NCI-H2227 treated with DMSO at 0.1 percent for 48 hours (cell line): Measurements from ENCODE around the gene INKA2.

Experiments
- DNase-seq: peaks from one replicate; lab custom pipeline; 2025; lab: John Stamatoyannopoulos, UW

INKA2 gene

DNA sequence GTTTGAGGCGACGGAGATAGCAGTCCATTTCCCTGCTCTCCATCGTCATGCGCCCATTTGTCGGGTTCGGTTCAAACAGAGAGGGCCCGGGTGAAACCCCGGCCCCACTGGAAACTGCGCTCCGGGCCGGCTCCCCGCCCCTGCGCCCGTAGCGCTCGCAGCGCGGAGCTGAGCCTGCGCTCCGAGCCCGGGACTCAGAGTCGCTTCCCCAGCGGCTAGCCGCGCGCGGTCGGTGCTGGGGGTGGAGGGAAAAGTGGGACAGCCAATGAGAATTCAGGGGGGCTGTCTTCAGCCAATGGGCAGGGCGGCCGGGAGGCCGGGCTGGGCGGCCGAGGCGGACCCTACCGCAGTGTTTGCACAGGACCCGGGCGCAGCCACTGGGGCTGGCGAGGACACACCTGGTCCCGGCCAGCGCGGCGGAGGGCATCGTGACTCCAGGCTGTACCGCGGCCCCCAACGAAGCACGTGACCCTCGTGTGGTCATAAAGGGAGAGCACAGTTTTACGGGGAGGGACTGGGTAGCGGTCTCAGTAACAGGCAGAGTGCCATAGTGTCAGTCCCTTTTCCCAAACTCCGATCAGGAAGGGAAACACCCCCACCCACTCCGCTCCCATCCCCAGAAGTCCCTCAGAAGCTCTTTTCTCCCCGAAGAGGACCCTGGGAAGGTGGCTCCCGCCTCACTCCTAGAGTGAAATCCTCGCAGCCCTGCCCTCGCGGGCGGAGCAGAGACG is at the start of gene INKA2:
TSS of gene INKA2 (minus strand) at position 202 of the 731 bp plus-strand sequence. CDS start at position 49, 153 bp downstream.
- DNase-seq, result peak; percentile 88

DNA sequence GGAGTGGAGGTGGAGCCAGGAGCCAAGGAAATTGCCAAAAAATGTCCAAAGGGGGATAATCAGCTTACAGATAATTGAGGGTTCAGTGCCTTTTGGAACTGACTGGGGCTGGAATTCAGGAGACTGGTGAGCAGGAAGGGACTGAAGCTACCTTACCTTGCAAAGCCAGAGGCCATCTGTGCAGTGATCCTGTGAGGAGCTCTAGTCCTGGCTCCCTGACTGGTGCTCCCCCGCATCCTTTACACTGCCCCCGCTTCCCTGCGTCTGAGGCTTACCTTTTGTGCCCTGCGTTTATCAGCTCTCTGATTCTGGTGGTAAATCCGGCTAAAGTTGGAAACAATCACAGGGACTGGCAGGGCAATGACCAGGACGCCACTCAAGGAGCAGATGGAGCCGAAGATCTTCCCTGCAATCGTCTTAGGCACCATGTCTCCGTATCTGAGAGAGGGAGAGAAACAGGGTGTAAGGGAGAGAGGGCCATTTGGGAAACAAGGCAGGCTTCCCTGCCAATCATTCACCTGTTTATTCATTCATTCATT is 47.5 kb upstream of the INKA2 start:
- no peak for DNase-seq

DNA sequence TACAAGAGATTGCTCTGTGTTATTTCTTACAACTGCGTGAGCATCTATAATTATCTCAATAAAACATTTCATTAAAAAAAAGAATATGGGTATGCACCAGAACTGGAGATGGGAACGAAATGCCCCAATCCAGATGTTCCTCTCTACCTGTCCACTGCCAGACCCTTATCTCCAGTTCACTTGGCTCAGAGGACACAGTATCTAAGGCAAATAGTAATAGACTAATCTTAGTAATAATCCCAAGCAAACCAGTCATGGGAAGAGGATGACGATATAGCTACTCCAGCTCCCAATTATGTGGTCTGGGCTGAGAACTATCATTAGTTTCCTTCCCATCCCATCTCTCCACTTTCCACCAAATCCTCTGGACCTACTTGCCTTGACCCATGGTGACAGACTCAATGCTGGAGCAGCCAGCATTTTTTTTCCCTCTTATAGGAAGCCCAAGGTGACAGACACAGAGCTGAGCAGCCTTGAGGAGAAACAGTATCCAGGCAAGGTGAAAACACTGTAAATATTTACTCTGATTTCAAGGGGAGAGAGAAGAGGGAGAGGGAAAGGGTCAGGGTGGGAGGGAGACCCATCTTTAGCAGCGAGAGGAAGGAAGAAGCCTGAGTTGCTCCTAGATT is 45.2 kb upstream of the INKA2 start:
- DNase-seq, result no peak

DNA sequence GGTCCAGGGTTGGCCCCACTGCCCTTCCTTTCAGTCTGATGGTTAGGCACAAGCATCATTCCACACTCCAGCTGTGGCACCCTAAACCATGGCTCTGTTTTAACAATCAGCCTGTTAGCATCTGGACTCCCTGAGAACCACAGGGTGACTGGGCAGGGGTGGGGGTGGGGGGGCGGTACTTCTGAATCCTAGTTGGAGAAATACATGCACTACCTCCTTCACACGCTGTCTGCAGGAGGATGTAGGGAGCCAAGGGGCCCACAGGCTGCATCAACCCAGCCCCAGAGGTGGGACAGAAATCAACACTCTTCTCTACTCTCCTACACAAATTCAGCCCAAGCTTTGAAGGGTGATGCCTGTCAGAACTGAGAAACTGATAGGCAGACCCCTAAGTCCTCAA is 40.4 kb upstream of the INKA2 start:
- no peak for DNase-seq

DNA sequence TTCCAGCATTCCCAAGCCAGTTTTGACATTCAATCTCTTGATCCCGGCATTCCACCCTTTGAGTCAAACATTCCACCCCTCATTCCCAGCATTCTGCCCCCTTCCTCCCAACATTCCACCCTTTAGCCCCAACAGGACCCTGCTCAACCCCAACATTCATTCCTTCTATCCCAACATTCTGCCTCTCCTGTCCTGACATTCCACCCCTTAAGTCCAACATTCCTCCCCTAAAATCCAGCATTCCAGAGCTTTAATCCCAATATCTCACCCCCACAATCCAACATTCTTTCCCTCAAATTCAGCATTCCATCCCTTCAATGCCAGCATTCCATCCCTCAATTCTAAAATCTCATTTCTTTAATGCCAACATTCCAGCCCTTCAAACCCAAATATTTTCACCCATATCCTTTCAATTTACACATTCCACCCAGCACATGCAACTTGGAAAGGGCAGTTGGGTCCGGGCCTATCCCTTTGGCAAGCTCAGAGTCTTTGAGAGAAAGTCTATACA is 39.4 kb upstream of the INKA2 start:
- DNase-seq, result no peak

DNA sequence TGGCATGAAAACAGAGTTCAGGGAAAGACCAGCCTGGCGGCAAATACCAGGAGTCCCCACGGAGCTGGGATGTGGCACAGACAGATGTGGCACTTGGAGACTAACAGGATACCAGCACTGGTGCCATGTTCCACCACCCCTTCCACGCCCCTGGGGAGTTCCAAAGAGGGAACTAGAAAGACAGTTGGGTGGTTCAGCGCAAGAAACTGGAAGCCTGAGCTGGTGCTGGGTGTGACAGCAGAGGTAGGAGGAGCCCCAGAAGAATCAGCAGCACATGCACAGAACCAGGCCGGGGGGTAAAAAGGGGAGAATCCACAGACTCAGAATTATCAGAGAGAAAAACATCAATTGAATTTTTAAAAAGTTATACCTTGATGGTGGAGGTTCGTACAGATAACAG is 38.9 kb upstream of the INKA2 start:
- DNase-seq, result no peak

DNA sequence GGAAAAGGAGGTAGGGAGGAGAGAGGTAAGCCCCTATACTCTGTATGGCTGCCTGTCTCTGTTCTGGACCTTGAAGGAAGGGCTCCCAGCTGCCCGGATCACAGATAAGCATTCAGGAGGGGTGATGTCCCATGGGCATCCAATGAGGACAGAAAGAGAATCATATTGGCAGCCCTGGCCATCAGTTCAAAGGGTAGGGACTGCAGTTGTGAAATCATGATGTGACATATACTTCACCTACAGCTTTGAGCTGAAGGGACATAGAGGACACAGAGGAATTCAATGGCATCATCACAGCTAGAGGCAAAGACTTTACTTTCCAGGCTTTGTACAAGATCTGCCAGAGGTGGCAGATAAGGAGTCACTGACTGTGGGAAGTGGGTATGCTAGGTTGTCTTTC is 38.1 kb upstream of the INKA2 start:
- no peak for DNase-seq

DNA sequence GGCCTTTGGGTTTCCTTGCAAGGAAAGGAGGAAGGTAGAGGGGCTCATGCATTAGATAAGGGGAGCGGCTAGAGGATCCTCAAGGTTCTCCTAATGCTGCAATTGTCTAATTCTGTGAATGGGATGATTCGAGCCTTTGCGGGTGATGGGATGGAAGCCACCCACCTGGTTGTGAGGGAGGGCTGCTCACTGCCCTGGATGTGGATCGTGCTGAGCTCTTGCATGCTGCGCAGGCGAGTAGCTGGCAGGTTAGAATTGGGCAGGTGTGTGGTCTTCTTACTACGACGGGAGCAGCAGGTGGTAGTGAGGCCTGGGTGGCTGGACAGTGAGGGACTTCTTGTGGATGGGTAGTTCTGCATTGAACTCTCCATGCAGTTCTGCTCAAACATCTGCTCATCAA is 37.7 kb upstream of the INKA2 start:
- no peak for DNase-seq

DNA sequence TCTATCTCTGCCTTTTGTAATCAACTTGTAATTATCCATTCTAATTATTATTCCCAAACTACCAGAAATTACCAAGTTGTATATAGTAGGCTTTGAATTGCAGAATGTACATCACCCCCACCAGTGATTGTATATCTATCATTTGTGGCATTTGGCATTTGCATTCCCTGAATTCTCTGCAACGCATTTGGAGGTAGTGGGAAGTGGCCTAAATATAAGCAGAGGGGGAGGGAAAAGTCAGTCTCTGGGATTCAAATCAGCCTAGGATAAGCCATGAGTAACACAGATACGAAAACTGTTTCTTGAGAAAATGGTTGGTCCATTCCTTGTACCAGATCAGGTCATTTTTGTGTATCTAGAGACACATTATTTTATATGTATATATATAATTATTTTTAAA is 37.2 kb upstream of the INKA2 start:
- no peak for DNase-seq

GRCh38 chr1:111775966-111776365 is 36.8 kb upstream of the INKA2 start:
- DNase-seq, result no peak

- no peak for DNase-seq
Observed at GRCh38 chr1:111770916-111771315, 31.7 kb upstream of the INKA2 start.

GRCh38 chr1:111769517-111770146 is 30.4 kb upstream of the INKA2 start:
- DNase-seq, result peak; percentile 45

GRCh38 chr1:111768625-111769024 is 29.4 kb upstream of the INKA2 start:
- DNase-seq, result no peak

DNA sequence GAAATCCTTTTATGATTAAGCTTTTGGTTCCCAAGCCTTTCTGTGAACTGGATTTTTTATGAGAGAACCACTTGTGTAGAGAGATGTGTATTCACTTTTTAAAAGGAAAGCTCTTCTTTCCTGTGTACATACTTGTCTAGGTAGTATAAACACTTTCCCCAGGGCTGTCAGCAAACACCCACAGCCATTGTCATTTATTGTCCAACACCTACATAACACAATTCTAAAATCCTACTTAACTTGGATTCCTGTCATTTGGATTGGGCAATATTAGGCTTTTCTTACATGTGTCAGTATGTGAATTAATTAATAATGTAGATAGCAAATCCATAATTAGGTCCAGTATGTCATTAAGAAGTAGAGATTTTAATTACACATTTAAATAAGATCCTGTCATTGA is 28.8 kb upstream of the INKA2 start:
- DNase-seq, result no peak

- DNase-seq, result no peak
Observed at GRCh38 chr1:111762332-111762731, 23.1 kb upstream of the INKA2 start.

GRCh38 chr1:111761717-111762116 is 22.5 kb upstream of the INKA2 start:
- no peak for DNase-seq

DNA sequence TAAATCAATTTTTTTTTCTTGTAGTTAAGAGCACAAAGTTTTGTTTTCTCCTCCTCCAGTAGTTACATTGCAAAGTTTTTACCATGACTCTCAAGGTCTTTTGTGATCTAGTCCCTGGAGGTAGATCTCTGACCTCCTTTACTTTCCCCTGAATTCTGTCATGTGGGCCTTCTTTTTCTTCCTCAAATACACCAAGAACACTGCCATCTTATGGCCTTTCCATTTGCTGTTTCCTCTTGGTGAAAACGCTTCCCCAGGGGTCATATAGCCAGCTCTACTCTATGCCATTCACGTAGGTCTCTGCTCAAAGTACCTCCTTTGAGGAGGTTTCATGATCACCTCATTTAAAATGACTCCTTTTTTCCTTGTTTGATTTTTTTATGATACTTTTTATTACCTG is 19.2 kb upstream of the INKA2 start:
- peak; percentile 8 for DNase-seq

GRCh38 chr1:111756124-111756513 is 16.9 kb upstream of the INKA2 start:
- no peak for DNase-seq

DNA sequence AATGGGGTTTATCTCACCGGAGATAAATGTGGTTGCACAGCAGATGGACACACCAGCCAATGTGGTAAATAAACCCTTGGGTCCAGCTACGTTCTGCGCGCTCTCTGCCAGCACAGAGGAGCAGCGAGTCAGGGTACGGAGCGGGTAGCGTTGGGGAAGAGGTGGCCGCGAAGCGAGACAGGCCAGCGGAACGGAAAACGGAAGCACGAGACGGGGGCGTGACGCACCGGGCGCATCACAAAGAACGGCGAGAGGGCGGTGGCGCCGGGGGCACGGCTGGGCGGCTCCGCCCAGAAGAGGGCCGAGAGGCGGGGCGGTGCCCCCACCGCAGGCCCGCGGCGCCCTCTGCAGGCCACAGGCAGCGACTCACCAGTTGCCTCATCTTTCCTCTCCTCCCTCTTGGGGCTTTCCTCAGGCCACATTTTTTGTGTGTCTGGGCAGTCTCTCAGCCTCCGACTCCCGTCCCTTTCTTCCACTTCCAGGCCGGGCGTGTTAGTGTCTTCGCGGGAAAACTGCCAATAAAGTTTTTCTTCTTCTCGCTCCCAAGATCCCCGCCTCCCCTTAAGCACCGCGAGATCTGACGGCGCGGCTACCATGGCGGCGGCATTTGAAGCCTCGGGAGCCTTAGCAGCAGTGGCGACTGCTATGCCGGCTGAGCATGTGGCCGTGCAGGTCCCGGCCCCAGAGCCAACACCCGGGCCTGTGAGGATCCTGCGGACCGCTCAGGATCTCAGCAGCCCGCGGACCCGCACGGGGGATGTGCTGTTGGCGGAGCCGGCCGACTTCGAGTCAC is 16.3 kb upstream of the INKA2 start, which contains the start of gene DDX20:
TSS of gene DDX20 (plus strand) at position 571 of the 793 bp plus-strand sequence. CDS start at position 595, 24 bp downstream.
- DNase-seq, result peak; percentile 96

GRCh38 chr1:111754984-111755330 is 15.8 kb upstream of the INKA2 start:
- peak; percentile 57 for DNase-seq

GRCh38 chr1:111751906-111752575 is 12.8 kb upstream of the INKA2 start:
- DNase-seq, result no peak
